HL-60 (cell line): Measurements from ENCODE around the gene YBEY.
"Not testable (repeated sequence)": the region's sequence is repeated elsewhere in the genome, so short reads cannot be mapped to it uniquely, and the experiment has no call there.

Experiments
- DNase-seq, 2 experiments: peaks; one replicate each; pipeline ENCODE4 v3.0.0-alpha.2; 2010 to 2020; ENCODE audit warnings: low read depth in 1 of 2, low spot score in 1 of 2
- H3K27ac ChIP-seq: fragments of 250-450 bp; sonication (Bioruptor Pico); replicated peaks from 2 replicates; pipeline ENCODE4 v1.5.1; 2020; ENCODE audit warnings: mild to moderate bottlenecking, moderate library complexity
- H3K27me3 ChIP-seq: fragments of 250-450 bp; sonication (Bioruptor Pico); 2 replicates; pipeline ENCODE4 v1.5.1; 2021; ENCODE audit warnings: mild to moderate bottlenecking, moderate library complexity; ENCODE audit not compliant: insufficient read depth, poor library complexity, severe bottlenecking
- H3K4me3 ChIP-seq: replicated peaks from 2 replicates; pipeline ENCODE4 v1.5.1; 2011; ENCODE audit warnings: mild to moderate bottlenecking, control low read depth, low read length; ENCODE audit not compliant: insufficient read depth
- CTCF ChIP-seq: IDR thresholded peaks from one replicate; pipeline ENCODE4 v1.5.1; 2011; ENCODE audit warnings: low read length, control low read depth, inconsistent platforms; ENCODE audit not compliant: insufficient read depth
- GABPA ChIP-seq: IDR thresholded peaks from 2 replicates; pipeline ENCODE4 v1.6.1; 2012; ENCODE audit warnings: low read depth
- POLR2AphosphoS5 ChIP-seq: IDR thresholded peaks from 2 replicates; pipeline ENCODE4 v1.6.1; 2012; ENCODE audit warnings: low read depth
- SPI1 ChIP-seq: IDR thresholded peaks from 2 replicates; pipeline ENCODE4 v1.6.1; 2012; ENCODE audit warnings: low read depth, mild to moderate bottlenecking, borderline replicate concordance
- TF ChIP-seq, protein P1 (sequence below): IDR thresholded peaks from 2 replicates; pipeline ENCODE4 v1.6.1; 2012; ENCODE audit warnings: low read depth; ENCODE audit not compliant: insufficient replicate concordance

The YBEY gene

GRCh38 chr21:46304955-46305354 lies 18.8 kb downstream of the YBEY start:
- TF ChIP-seq, protein P1, sequence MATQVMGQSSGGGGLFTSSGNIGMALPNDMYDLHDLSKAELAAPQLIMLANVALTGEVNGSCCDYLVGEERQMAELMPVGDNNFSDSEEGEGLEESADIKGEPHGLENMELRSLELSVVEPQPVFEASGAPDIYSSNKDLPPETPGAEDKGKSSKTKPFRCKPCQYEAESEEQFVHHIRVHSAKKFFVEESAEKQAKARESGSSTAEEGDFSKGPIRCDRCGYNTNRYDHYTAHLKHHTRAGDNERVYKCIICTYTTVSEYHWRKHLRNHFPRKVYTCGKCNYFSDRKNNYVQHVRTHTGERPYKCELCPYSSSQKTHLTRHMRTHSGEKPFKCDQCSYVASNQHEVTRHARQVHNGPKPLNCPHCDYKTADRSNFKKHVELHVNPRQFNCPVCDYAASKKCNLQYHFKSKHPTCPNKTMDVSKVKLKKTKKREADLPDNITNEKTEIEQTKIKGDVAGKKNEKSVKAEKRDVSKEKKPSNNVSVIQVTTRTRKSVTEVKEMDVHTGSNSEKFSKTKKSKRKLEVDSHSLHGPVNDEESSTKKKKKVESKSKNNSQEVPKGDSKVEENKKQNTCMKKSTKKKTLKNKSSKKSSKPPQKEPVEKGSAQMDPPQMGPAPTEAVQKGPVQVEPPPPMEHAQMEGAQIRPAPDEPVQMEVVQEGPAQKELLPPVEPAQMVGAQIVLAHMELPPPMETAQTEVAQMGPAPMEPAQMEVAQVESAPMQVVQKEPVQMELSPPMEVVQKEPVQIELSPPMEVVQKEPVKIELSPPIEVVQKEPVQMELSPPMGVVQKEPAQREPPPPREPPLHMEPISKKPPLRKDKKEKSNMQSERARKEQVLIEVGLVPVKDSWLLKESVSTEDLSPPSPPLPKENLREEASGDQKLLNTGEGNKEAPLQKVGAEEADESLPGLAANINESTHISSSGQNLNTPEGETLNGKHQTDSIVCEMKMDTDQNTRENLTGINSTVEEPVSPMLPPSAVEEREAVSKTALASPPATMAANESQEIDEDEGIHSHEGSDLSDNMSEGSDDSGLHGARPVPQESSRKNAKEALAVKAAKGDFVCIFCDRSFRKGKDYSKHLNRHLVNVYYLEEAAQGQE, result no peak
- TF ChIP-seq SPI1, result no peak
- TF ChIP-seq POLR2AphosphoS5, result no peak
- no peak for TF ChIP-seq GABPA
- TF ChIP-seq CTCF, result no peak
- DNase-seq, result no peak
- Histone ChIP-seq H3K27ac (no peak overlapping the region), H3K27me3 (no peaks in the 10 kb centered on the region), H3K4me3 (no peak overlapping the region)

DNA sequence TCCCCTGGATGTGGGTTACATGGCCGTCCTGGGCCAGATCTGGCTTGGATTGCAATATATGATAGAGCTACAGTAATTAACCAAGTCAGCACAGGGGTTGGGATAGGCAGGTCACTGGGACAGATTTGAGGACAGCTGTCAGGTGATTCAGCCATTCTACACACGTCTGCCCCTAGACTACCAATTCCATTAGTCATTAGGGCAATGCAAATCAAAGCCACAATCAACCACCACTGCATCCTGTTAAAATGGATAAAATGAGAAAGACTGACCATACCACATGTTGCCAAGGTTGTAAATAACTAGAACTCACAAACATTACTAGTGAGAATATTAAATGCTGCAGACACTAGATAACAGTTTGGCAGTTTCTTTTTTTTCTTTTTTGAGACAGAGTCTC lies 21.5 kb downstream of the YBEY start:
- Histone ChIP-seq H3K27me3 (no peaks in the 10 kb centered on the region), H3K4me3 (no peak overlapping the region), H3K27ac (no peak overlapping the region)
- DNase-seq, result no peak
- no peak for TF ChIP-seq GABPA
- TF ChIP-seq, protein P1, result no peak
- TF ChIP-seq CTCF, result no peak
- TF ChIP-seq SPI1, result no peak
- TF ChIP-seq POLR2AphosphoS5, result no peak

DNA sequence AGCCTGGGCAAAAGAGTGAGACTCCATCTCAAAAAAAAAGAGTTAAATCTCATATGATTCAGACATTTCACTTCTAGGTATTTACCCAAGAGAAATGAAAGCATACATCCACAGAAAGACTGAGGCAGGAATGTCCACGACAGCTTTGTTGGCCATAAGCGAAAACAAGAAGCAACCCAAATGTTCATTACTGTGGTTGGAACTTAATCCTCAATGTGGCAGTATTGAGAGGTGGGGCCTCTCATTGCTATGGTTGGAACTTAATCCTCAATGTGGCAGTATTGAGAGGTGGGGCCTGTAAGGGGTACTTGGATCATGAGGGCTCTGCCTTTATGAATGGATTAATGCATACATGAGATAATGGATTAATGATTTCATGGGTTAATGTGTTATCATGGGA lies 22.3 kb downstream of the YBEY start:
- no peaks in the 10 kb centered on the region for H3K27me3 ChIP-seq
- H3K4me3 ChIP-seq, result no peak overlapping the region
- DNase-seq, result no peak
- no peak for TF ChIP-seq SPI1
- no peak for TF ChIP-seq POLR2AphosphoS5
- TF ChIP-seq GABPA, result no peak
- TF ChIP-seq, protein P1, result no peak
- TF ChIP-seq CTCF, result no peak
- no peak overlapping the region for H3K27ac ChIP-seq

DNA sequence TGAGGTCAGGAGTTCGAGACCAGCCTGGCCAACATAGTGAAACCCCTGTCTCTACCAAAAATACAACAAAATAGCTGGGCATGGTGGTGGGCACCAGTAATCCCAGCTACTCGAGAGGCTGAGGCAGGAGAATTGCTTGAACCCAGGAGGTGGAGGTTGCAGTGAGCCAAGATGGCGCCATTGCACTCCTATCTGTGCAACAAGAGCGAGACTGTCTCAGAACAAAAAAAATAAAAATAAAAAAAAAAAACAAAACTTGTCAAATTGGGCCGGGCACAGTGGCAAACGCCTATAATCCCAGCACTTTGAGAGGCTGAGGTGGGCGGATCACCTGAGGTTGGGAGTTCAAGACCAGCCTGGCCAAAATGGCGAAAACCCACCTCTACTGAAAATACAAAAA lies 24.1 kb downstream of the YBEY start:
- DNase-seq, H3K27ac ChIP-seq, H3K4me3 ChIP-seq, H3K27me3 ChIP-seq: not testable (repeated sequence)
